Bronchial epithelial cell (primary cell): Measurements from ENCODE around the gene SWT1. TPM values are rescaled to one million over a fixed set of nuclear protein-coding genes. Genes with fewer than 3 reads are reported as not detected.
A peak's percentile ranks its signal among the peaks of the same experiment; 100 is the strongest.

ENCODE experiments used
- DNase-seq: peaks from one replicate; pipeline ENCODE4 v3.0.0-alpha.2; 2010; ENCODE audit warnings: low read depth
- FAIRE-seq: peaks from 2 replicates; lab custom pipeline; 2011; peaks lifted over from hg19 to GRCh38; lab: Jason Lieb, UNC
- H3K27me3 ChIP-seq: 2 replicates; pipeline ENCODE4 v1.5.1; 2011; ENCODE audit warnings: low read length; ENCODE audit not compliant: control insufficient read depth, insufficient read depth
- H3K36me3 ChIP-seq: 2 replicates; pipeline ENCODE4 v1.5.1; 2011; ENCODE audit warnings: low read length; ENCODE audit not compliant: control insufficient read depth, insufficient read depth
- H3K4me3 ChIP-seq: 2 replicates; pipeline ENCODE4 v1.5.1; 2011; ENCODE audit warnings: mild to moderate bottlenecking, low read depth, low read length, control low read depth
- total RNA-seq: library from RNA; depleted of rRNA; stranded (reverse); fragments of >200 nt; gene quantifications from 2 replicates; pipeline ENCODE4 v1.2.1, GENCODE V29; 2014
- TF ChIP-seq, protein P1 (sequence below): IDR thresholded peaks from 2 replicates; pipeline ENCODE4 v1.5.1; 2011; ENCODE audit warnings: mild to moderate bottlenecking, moderate library complexity, low read length, control low read depth, inconsistent platforms; ENCODE audit not compliant: insufficient read depth, severe bottlenecking

Gene SWT1, protein sequence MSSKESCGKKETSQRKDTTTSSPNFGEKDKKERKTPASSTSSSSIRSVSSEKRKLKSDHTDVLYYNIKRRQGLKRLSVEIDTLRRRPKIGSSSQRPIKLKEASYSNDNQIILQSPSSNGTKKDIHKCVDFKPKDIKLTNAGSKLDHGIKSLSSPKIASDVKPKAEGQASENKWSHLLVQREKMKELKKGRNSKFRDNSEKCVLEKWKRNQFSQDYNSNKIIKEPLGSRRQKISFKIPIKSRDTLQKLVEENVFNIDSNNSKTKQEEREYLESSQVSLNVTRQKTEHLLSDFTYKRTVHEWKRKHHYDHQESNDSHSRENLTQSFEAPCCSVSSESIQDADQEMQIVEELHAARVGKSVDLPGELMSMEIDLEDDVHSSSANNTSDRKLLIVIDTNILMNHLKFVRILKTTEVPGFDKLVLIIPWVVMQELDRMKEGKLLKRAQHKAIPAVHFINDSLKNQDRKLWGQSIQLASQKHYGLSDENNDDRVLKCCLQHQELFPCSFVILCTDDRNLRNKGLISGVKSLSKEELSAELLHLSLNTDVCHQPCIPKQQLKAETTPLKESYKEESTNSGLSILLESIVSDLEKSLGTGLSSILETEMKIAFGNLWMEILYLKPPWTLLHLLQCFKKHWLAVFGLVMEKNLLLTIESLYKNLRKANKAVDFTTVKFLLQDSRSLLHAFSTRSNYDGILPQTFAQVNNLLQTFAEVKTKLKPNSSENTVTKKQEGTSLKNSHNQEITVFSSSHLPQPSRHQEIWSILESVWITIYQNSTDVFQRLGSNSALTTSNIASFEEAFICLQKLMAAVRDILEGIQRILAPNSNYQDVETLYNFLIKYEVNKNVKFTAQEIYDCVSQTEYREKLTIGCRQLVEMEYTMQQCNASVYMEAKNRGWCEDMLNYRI
- total RNA-seq: 2.6 and 2.9 TPM in 2 replicates

DNA sequence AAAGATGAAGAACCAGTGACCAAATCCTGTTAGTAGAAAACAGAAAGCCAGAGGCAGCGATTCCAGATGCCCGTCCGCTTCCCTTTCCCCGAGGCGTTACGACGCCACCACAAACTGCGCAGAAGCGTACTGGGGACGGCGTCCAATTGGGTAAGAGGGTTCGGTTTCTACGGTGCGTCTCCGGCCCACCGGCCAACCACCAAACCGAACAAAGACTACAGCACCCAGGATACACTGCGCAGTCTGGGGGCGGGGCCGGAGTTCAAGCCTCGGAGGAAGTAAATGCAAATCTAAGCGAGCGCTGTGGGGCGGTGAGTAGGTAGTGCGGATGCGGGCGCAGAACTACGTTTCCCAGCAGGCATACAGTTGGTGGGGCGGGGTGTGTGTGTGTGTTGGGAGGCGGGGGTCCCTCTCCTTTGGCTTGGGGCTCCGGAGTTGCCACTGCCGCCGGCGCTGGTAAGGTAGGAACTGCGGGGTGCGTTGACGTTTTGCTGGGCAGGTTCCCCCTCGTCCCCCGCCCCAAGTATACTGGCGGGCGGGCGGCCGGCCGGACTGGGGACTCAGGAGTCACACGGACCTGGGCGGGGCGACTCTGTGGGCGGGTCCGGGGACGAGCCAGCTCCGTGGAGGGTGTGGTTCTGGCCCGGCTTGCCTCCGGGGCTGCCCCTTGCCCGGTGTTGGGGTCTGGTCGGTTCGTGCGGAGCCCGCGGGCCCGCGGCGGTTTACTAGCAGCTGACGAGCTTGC is at the start of gene SWT1, which contains the start of gene TRMT1L:
Gene SWT1 (plus strand): TSS at position 314 of the 745 bp plus-strand sequence. CDS start 3,675 bp downstream, outside the sequence.
Gene TRMT1L (minus strand): TSS at position 100 of the 745 bp plus-strand sequence. CDS start 241 bp downstream, outside the sequence.
- H3K36me3 ChIP-seq: no peaks in the 10 kb centered on the region
- no peaks in the 10 kb centered on the region for H3K27me3 ChIP-seq
- TF ChIP-seq, protein P1, sequence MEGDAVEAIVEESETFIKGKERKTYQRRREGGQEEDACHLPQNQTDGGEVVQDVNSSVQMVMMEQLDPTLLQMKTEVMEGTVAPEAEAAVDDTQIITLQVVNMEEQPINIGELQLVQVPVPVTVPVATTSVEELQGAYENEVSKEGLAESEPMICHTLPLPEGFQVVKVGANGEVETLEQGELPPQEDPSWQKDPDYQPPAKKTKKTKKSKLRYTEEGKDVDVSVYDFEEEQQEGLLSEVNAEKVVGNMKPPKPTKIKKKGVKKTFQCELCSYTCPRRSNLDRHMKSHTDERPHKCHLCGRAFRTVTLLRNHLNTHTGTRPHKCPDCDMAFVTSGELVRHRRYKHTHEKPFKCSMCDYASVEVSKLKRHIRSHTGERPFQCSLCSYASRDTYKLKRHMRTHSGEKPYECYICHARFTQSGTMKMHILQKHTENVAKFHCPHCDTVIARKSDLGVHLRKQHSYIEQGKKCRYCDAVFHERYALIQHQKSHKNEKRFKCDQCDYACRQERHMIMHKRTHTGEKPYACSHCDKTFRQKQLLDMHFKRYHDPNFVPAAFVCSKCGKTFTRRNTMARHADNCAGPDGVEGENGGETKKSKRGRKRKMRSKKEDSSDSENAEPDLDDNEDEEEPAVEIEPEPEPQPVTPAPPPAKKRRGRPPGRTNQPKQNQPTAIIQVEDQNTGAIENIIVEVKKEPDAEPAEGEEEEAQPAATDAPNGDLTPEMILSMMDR: no peak
- H3K4me3 ChIP-seq: peak within 1 kb of the TSS; percentile 58
- FAIRE-seq (peak; percentile 7), DNase-seq (peak; percentile 96)

DNA sequence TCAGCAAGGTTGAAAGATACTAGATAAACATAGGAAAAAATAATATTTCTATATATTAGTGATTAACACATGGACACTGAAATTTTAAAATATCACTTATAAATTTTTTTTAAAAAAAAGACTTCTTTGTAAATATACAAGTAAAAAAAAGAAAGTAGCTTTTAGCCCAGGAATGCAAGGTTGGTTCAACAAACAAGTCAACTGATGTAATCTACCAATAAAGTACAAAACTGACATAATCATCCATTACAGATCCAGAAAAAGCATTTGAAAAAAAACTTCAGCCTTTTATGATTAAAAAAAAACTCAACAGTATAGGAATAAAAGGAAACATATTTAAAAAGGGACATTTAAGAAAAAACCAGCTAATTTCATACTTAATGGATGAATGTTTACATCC is 48.6 kb upstream of the SWT1 start:
- H3K27me3 ChIP-seq: no peaks in the 10 kb centered on the region
- TF ChIP-seq, protein P1: no peak
- H3K4me3 ChIP-seq: no peak overlapping the region
- DNase-seq (no peak), FAIRE-seq (no peak)
- H3K36me3 ChIP-seq: no peaks in the 10 kb centered on the region

DNA sequence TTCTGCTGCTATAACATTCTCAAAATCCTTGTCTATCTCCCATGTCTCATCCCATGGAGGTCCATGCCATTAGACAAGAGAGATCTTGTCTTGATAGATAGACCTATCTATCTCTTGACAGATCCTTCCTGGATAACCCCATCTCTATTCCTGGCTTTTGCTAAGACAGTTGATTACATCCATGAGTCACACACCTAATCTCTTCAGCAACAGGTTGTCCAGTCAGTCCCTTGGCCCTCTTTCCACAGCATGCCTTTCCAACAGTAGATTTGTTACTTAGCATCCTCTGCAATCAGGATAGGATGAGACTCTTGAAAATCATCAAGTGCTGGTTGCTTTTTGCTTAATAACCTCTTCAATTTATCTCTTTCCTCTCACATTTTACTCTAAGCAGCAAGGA is 46.8 kb upstream of the SWT1 start:
- Histone ChIP-seq H3K4me3 (no peak overlapping the region), H3K36me3 (no peaks in the 10 kb centered on the region), H3K27me3 (no peaks in the 10 kb centered on the region)
- FAIRE-seq (no peak), DNase-seq (peak; percentile 9)
- TF ChIP-seq, protein P1: no peak

DNA sequence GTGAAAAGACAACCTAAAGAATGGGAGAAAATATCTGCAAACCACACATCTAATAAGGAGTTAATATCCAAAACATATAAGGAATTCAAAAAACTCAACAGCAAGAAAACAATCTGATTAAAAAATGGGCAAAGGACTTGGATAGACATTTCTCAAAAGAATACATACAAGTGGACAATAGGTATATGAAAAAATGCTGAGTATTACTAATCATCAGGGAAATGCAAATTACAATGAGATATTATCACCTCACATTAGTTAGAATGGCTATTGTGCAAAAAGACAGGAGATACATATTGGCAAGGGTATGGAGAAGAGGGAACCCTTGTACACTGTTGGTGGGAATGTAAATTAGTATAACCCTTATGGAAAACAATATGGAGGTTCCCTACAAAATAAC is 45.1 kb upstream of the SWT1 start:
- Histone ChIP-seq H3K27me3 (no peaks in the 10 kb centered on the region), H3K4me3 (no peak overlapping the region), H3K36me3 (no peaks in the 10 kb centered on the region)
- no peak for FAIRE-seq
- TF ChIP-seq, protein P1: no peak
- DNase-seq: no peak

DNA sequence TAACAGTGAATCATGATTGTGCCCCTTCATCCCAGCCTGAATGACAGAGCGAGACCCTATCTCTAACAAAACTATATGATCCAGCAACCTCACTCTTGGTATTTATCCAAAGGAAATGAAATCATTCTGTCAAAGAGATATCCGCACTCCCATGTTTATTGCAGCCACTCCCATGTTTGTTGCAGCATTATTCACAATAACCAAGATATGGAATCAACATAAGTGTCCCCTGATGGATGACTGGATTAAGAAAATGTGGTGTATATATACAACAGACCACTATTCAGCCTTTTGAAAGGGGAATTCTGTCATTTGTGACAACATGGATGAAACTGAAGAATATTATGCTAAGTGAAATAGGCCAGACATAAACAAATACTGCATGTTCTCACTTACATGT is 44.6 kb upstream of the SWT1 start:
- TF ChIP-seq, protein P1: no peak
- DNase-seq (peak; percentile 14), FAIRE-seq (no peak)
- Histone ChIP-seq H3K27me3 (no peaks in the 10 kb centered on the region), H3K4me3 (no peak overlapping the region), H3K36me3 (no peaks in the 10 kb centered on the region)
